SK-N-SH (cell line): ENCODE results near the gene SFXN3. TPM values are rescaled to one million over a fixed set of nuclear protein-coding genes. Genes with fewer than 3 reads are reported as not detected.

Source experiments
- CTCF ChIA-PET: fragments of 300-600, 350-600 bp; formaldehyde crosslinking; extraction: SDS; loops from one replicate; lab custom pipeline; 2021; lab: Yijun Ruan, JAX
- POLR2A ChIA-PET: fragments of 350-600 bp; sonication (Branson Sonifier 250); formaldehyde crosslinking; extraction: SDS; loops from one replicate; lab custom pipeline; 2020; ENCODE audit warnings: antibody characterized with exemption, inconsistent platforms; lab: Yijun Ruan, JAX
- DNase-seq: peaks from one replicate; pipeline ENCODE4 v3.0.0; 2012
- H2AFZ ChIP-seq: fragments of 200-600 bp; sonication (generic); 2 replicates; pipeline ENCODE4 v1.8.1; 2016; ENCODE audit warnings: antibody characterized with exemption, mild to moderate bottlenecking, low read depth
- H3F3A ChIP-seq: fragments of 200-600 bp; sonication (generic); replicated peaks from 2 replicates; pipeline ENCODE3; 2016; ENCODE audit warnings: antibody characterized with exemption, mild to moderate bottlenecking; ENCODE audit not compliant: insufficient read depth
- H3K27ac ChIP-seq, 2 experiments: fragments of 200-500 bp in 1 of 2; fragments of 200-600 bp in 1 of 2; sonication (Bioruptor generic) in 1 of 2; sonication (generic), shearing (Covaris generic) in 1 of 2; 2 replicates each; pipeline versions ENCODE4 v1.5.1 to v1.6.1; 2014 to 2016; ENCODE audit warnings: low read depth in 2 of 2, inconsistent platforms in 1 of 2, low read length in 1 of 2, mild to moderate bottlenecking in 1 of 2, mixed read lengths in 1 of 2
- H3K27me3 ChIP-seq: fragments of 200-600 bp; sonication (generic), shearing (Covaris generic); 2 replicates; pipeline ENCODE4 v1.6.1; 2016; ENCODE audit warnings: mixed run types; ENCODE audit not compliant: insufficient read depth
- H3K36me3 ChIP-seq, 2 experiments: fragments of 200-500 bp in 1 of 2; fragments of 200-600 bp in 1 of 2; sonication (Bioruptor generic) in 1 of 2; sonication (generic) in 1 of 2; replicated peaks in 1 of 2; 2 replicates each; pipeline versions ENCODE3 to v1.5.1; 2014 to 2016; ENCODE audit warnings: low read length in 1 of 2, mild to moderate bottlenecking in 1 of 2; ENCODE audit not compliant: insufficient read depth in 2 of 2, control insufficient read depth in 1 of 2
- H3K4me1 ChIP-seq, 2 experiments: fragments of 200-500 bp in 1 of 2; fragments of 200-600 bp in 1 of 2; sonication (Bioruptor generic) in 1 of 2; sonication (generic), shearing (Covaris generic) in 1 of 2; 2 replicates each; pipeline versions ENCODE4 v1.5.1 to v1.6.1; 2014 to 2016; ENCODE audit warnings: low read depth in 1 of 2, low read length in 1 of 2, mixed run types in 1 of 2; ENCODE audit not compliant: insufficient read depth in 2 of 2, control insufficient read depth in 1 of 2
- H3K4me2 ChIP-seq: fragments of 200-600 bp; sonication (generic), shearing (Covaris generic); 2 replicates; pipeline ENCODE4 v1.6.1; 2017; ENCODE audit warnings: mixed run types
- H3K4me3 ChIP-seq, 2 experiments: fragments of 200-500 bp in 1 of 2; fragments of 200-600 bp in 1 of 2; sonication (Bioruptor generic) in 1 of 2; sonication (generic), shearing (Covaris generic) in 1 of 2; 2 replicates each; pipeline versions ENCODE4 v1.5.1 to v1.8.1; 2014 to 2016; ENCODE audit warnings: low read depth in 2 of 2, inconsistent platforms in 1 of 2, low read length in 1 of 2, mild to moderate bottlenecking in 1 of 2, mixed read lengths in 1 of 2, moderate library complexity in 1 of 2
- H3K79me2 ChIP-seq: fragments of 200-600 bp; sonication (generic); 2 replicates; pipeline ENCODE4 v1.8.1; 2017; ENCODE audit warnings: mild to moderate bottlenecking; ENCODE audit not compliant: insufficient read depth
- H3K9ac ChIP-seq: fragments of 200-600 bp; sonication (generic); 2 replicates; pipeline ENCODE4 v1.6.1; 2017; ENCODE audit warnings: mixed run types
- H3K9me2 ChIP-seq: fragments of 200-600 bp; sonication (generic); 2 replicates; pipeline ENCODE4 v1.6.1; 2017; ENCODE audit warnings: mixed run types
- H3K9me3 ChIP-seq: fragments of 200-600 bp; sonication (generic); 2 replicates; pipeline ENCODE4 v1.6.1; 2017; ENCODE audit warnings: mixed run types, mild to moderate bottlenecking, moderate library complexity
- H4K20me1 ChIP-seq: fragments of 200-600 bp; sonication (generic); 2 replicates; pipeline ENCODE4 v1.6.1; 2017; ENCODE audit warnings: mild to moderate bottlenecking, mixed run types; ENCODE audit not compliant: insufficient read depth
- CHD2 ChIP-seq: fragments of 150-350 bp; IDR thresholded peaks from 2 replicates; pipeline ENCODE4 v1.6.1; 2018; ENCODE audit warnings: low read length; ENCODE audit not compliant: partially characterized antibody
- MAX ChIP-seq: IDR thresholded peaks from 2 replicates; pipeline ENCODE4 v1.4.0; 2012; ENCODE audit warnings: low read depth
- MEF2A ChIP-seq: IDR thresholded peaks from 2 replicates; pipeline ENCODE4 v1.4.0; 2012; ENCODE audit warnings: low read depth, borderline replicate concordance
- MXI1 ChIP-seq: IDR thresholded peaks from 2 replicates; pipeline ENCODE4 v1.6.1; 2012; ENCODE audit warnings: mild to moderate bottlenecking, low read depth, low read length, improper control_type of control experiment
- POLR2AphosphoS5 ChIP-seq: IDR thresholded peaks from 2 replicates; pipeline ENCODE4 v1.6.1; 2012; ENCODE audit warnings: low read depth, low read length
- REST ChIP-seq: IDR thresholded peaks from 2 replicates; pipeline ENCODE4 v1.6.1; 2012; ENCODE audit warnings: mild to moderate bottlenecking, low read depth, low read length, moderate library complexity
- RXRA ChIP-seq: IDR thresholded peaks from 2 replicates; pipeline ENCODE4 v1.4.0; 2012; ENCODE audit warnings: low read depth, mild to moderate bottlenecking, borderline replicate concordance
- SMC3 ChIP-seq: IDR thresholded peaks from 2 replicates; pipeline ENCODE4 v1.6.1; 2012; ENCODE audit warnings: low read depth, low read length, improper control_type of control experiment
- WGBS: methylation state at CpG from one replicate; pipeline ENCODE4 v1.1.6; 2017; ENCODE audit warnings: low lambda C conversion rate; 5-methylcytosine and 5-hydroxymethylcytosine counted together
- polyA plus RNA-seq, 3 experiments: library from polyadenylated mRNA; depleted of rRNA; stranded (reverse); fragments of >200 nt; gene quantifications; 2 replicates each; pipeline ENCODE4 v1.2.3, GENCODE V29; 2012

The SFXN3 gene
- polyA plus RNA-seq, 1 of the 3 experiments (the other 2 are of a cell fraction) = 142 TPM

- Histone ChIP-seq H3F3A (peaks cover 24% of the 10 kb centered on the region), H3K27me3 (no peaks in the 10 kb centered on the region), H3K4me3 (no peak overlapping the region), H4K20me1 (peaks cover 19% of the 10 kb centered on the region; the same call in 1 of the 2 replicates), H2AFZ (no peak overlapping the region), H3K4me1 (peaks cover 5 to 30% of the 10 kb centered on the region in 2 experiments; a peak in 1 of 4 replicates), H3K9ac (no peak overlapping the region), H3K27ac (peak overlapping the region in 1 of 2 experiments; percentile 22; a peak in 2 of 4 replicates), H3K36me3 (peaks cover 28 to 39% of the 10 kb centered on the region in 2 experiments), H3K79me2 (peaks cover 15% of the 10 kb centered on the region), H3K4me2 (no peak overlapping the region), H3K9me2 (no peaks in the 10 kb centered on the region), H3K9me3 (no peaks in the 10 kb centered on the region)
- TF ChIP-seq SMC3 = no peak
- TF ChIP-seq POLR2AphosphoS5 = peak; percentile 8; the same call in 1 of the 2 replicates
- POLR2A ChIA-PET = interaction anchor here (0.6 to 0.9 kb wide), 2 partner anchors 10 to 13 kb away, joined by 3 read pairs; no protein-coding TSS in a partner anchor
- WGBS = 70% methylated on average over 6 of the region's 13 CpGs
- CTCF ChIA-PET = interaction anchor here (0.6 to 24.5 kb wide), 7 partner anchors 9 to 134 kb away, joined by 3 to 443 read pairs (median 4); partner anchors contain the start of gene LZTS2
- peak; percentile 45 for DNase-seq
Observed at GRCh38 chr10:101007915-101008822, 22.9 kb upstream of the SFXN3 start.

- H3K9ac ChIP-seq = no peak overlapping the region
- no peak for DNase-seq
- CTCF ChIA-PET = interaction anchor here (1.0 to 24.5 kb wide), 7 partner anchors 8 to 133 kb away, joined by 3 to 443 read pairs (median 4); partner anchors contain the start of gene LZTS2
- H3K9me3 ChIP-seq = no peaks in the 10 kb centered on the region
- peaks cover 21 to 32% of the 10 kb centered on the region in 2 experiments for H3K36me3 ChIP-seq
- no peak overlapping the region for H2AFZ ChIP-seq
- TF ChIP-seq RXRA (no peak), MXI1 (no peak), MAX (no peak), CHD2 (no peak), MEF2A (no peak), REST (no peak), POLR2AphosphoS5 (0 out of 2 replicates have a peak, but pooled peaks have one; percentile 8)
- peaks cover 28% of the 10 kb centered on the region for H3F3A ChIP-seq
- no peaks in the 10 kb centered on the region for H3K9me2 ChIP-seq
- H3K4me1 ChIP-seq = peaks cover 5 to 33% of the 10 kb centered on the region in 2 experiments; a peak in 1 of 4 replicates
- peaks cover 7% of the 10 kb centered on the region; the same call in 1 of the 2 replicates for H3K79me2 ChIP-seq
- 87% methylated on average over 3 of the region's 6 CpGs for WGBS
- H3K27me3 ChIP-seq = no peaks in the 10 kb centered on the region
- POLR2A ChIA-PET = interaction anchor here (0.6 to 0.9 kb wide), 2 partner anchors 11 to 14 kb away, joined by 3 read pairs; no protein-coding TSS in a partner anchor
- peaks cover 11% of the 10 kb centered on the region; the same call in 1 of the 2 replicates for H4K20me1 ChIP-seq
- no peak overlapping the region for H3K4me2 ChIP-seq
- no peak overlapping the region for H3K4me3 ChIP-seq
- H3K27ac ChIP-seq = no peak overlapping the region; a peak in 1 of 4 replicates
Observed at GRCh38 chr10:101008823-101009423, 22.1 kb upstream of the SFXN3 start.
